GM12801 (cell line): ENCODE measurements around the gene FASTKD3.

Experiments
- CTCF ChIP-seq: IDR thresholded peaks from one replicate; pipeline ENCODE4 v1.5.1; 2011; ENCODE audit warnings: control low read depth; ENCODE audit not compliant: insufficient read length; ENCODE audit errors: extremely low read depth

Gene FASTKD3

GRCh38 chr5:7846327-7846726 lies 22.5 kb downstream of the FASTKD3 start:
- no peak for TF ChIP-seq CTCF

- TF ChIP-seq CTCF = no peak
These were observed 23.3 kb downstream of the FASTKD3 start for GRCh38 chr5:7845557-7845956.

GRCh38 chr5:7844901-7845300 lies 23.9 kb downstream of the FASTKD3 start:
- TF ChIP-seq CTCF = no peak

- no peak for TF ChIP-seq CTCF
These were observed 26.3 kb downstream of the FASTKD3 start for GRCh38 chr5:7842531-7842930.

- TF ChIP-seq CTCF = no peak
These were observed 31.4 kb downstream of the FASTKD3 start for GRCh38 chr5:7837403-7837802.

- TF ChIP-seq CTCF = no peak
These were observed 33.8 kb downstream of the FASTKD3 start for GRCh38 chr5:7834982-7835381.

GRCh38 chr5:7828269-7828668 lies 40.6 kb downstream of the FASTKD3 start:
- TF ChIP-seq CTCF = no peak

- no peak for TF ChIP-seq CTCF
These were observed 41.2 kb downstream of the FASTKD3 start for GRCh38 chr5:7827610-7828009.
